Activated CD8-positive, alpha-beta T cell treated with anti-CD3 and anti-CD28 coated beads, Interleukin-2, amount 10 ng/mL, durations not matched to agents 7 days and 5 days (primary cell): ENCODE data around the gene PAFAH1B2. TPM values are rescaled to one million over a fixed set of nuclear protein-coding genes. Genes with fewer than 3 reads are reported as not detected.
A peak's percentile ranks its signal among the peaks of the same experiment; 100 is the strongest.

Experiments
- ATAC-seq: fragments of 150-1000 bp; cut with Tn5 transposase; one replicate; pipeline ENCODE4 v1.10.0; 2021; ENCODE audit warnings: moderate library complexity
- CTCF ChIA-PET: fragments of 350-600 bp; sonication (Branson Sonifier 250); formaldehyde crosslinking; loops from one replicate; lab custom pipeline; 2021; ENCODE audit warnings: antibody characterized with exemption; lab: Charles Lee
- POLR2A ChIA-PET: fragments of 350-600 bp; sonication (Branson Sonifier 250); formaldehyde crosslinking; loops from one replicate; lab custom pipeline; 2021; ENCODE audit warnings: antibody characterized with exemption; lab: Charles Lee
- DNase-seq: peaks from one replicate; pipeline ENCODE4 v3.0.0-alpha.2; 2020
- H3K27ac Mint-ChIP-seq: one replicate; pipeline ENCODE4 v1.8.0; 2021; ENCODE audit warnings: mild to moderate bottlenecking, mixed read lengths
- H3K27me3 Mint-ChIP-seq: one replicate; pipeline ENCODE4 v1.8.0; 2021; ENCODE audit warnings: low read depth, mixed read lengths
- H3K36me3 Mint-ChIP-seq: one replicate; pipeline ENCODE4 v1.8.0; 2021; ENCODE audit warnings: low read depth, mixed read lengths
- H3K4me1 Mint-ChIP-seq: one replicate; pipeline ENCODE4 v1.8.0; 2021; ENCODE audit warnings: low read depth, mixed read lengths
- H3K4me3 Mint-ChIP-seq: one replicate; pipeline ENCODE4 v1.8.0; 2021; ENCODE audit warnings: mild to moderate bottlenecking, mixed read lengths
- H3K9me3 Mint-ChIP-seq: one replicate; pipeline ENCODE4 v1.8.0; 2022; ENCODE audit warnings: mixed read lengths; ENCODE audit not compliant: insufficient read depth
- total RNA-seq, 2 experiments: library from RNA; stranded (reverse); gene quantifications; one replicate each; pipeline ENCODE4 v1.2.3, GENCODE V29; 2021

PAFAH1B2 gene
- total RNA-seq, 2 experiments from 2014 or later, result 56.5 to 60.0 TPM

DNA sequence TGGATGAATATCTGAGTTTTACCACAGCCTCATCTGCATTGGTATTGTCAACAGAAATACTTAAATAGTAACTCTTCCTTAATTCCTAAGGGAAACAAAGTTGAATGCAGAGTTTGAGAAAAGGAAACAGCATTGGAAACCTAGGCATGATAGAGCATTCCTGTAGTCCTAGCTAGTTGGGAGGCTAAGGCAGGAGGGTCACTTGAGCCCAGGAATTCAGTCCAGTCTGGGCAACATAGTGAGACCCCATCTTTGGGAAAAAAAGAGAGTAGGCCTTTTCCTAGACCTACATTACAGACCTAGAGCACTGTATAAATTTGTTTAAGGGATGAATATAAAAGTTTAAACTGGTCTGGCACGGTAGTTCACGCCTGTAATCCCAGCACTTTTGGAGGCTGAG, 13.4 kb downstream of the PAFAH1B2 start:
- no peak overlapping the region for H3K27ac Mint-ChIP-seq

DNA sequence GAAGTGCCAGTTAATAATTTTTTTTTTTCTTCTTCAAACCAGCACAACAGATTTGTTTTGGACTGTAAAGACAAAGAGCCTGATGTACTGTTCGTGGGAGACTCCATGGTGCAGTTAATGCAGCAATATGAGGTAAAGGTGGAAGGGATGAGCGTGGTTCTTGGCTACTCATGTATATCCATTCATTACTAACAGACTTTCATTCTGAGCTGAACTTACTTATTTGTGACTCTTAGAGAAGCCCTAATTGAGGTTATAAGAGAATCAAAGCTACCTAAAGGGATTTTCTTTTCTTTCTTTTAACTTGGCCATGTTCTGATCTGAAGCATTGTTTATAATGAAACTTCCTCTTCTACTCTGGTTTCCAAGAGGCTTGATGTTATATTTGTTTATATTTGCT, 15.8 kb downstream of the PAFAH1B2 start:
- no peaks in the 10 kb centered on the region for H3K27me3 Mint-ChIP-seq
- CTCF ChIA-PET, result no interaction called here
- no peaks in the 10 kb centered on the region for H3K9me3 Mint-ChIP-seq
- H3K4me1 Mint-ChIP-seq, result peaks cover 5% of the 10 kb centered on the region
- DNase-seq (no peak), ATAC-seq (no peak)
- POLR2A ChIA-PET, result no interaction called here
- H3K4me3 Mint-ChIP-seq, result no peak overlapping the region
- no peak overlapping the region for H3K27ac Mint-ChIP-seq
- H3K36me3 Mint-ChIP-seq, result peaks cover 47% of the 10 kb centered on the region

More for the DNA sequence above, 13.4 kb downstream of the PAFAH1B2 start:
- H3K9me3 Mint-ChIP-seq, result no peaks in the 10 kb centered on the region
- CTCF ChIA-PET, result interaction anchor here (0.9 to 1.1 kb wide), 2 partner anchors 13 to 269 kb away, joined by 4 read pairs; no protein-coding TSS in a partner anchor
- POLR2A ChIA-PET, result interaction anchor here (0.7 kb wide), 1 partner anchor 36 kb away, joined by 3 read pairs; no protein-coding TSS in a partner anchor
- ATAC-seq (no peak), DNase-seq (no peak)
- H3K4me1 Mint-ChIP-seq, result peaks cover 8% of the 10 kb centered on the region
- H3K27me3 Mint-ChIP-seq, result no peaks in the 10 kb centered on the region
- H3K36me3 Mint-ChIP-seq, result peaks cover 46% of the 10 kb centered on the region
- H3K4me3 Mint-ChIP-seq, result no peak overlapping the region

DNA sequence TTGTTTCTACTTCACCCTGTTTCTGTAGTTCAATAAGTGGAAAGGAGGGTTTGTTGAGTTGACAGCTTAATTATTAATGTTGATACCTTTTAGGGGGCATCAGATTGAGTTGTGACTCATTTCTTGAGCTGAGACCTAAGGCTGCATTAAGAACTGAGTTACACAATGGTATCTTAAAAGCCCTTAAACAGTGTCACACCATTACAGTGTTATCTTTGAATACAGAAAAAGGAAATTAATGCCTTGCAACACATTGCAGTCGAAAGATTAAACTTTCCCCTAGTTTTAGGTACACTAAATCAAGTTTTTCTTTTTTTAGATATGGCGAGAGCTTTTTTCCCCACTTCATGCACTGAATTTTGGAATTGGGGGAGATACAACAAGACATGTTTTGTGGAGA, 16.7 kb downstream of the PAFAH1B2 start:
- POLR2A ChIA-PET, result no interaction called here
- no peak overlapping the region for H3K27ac Mint-ChIP-seq
- H3K4me3 Mint-ChIP-seq, result no peak overlapping the region

DNA sequence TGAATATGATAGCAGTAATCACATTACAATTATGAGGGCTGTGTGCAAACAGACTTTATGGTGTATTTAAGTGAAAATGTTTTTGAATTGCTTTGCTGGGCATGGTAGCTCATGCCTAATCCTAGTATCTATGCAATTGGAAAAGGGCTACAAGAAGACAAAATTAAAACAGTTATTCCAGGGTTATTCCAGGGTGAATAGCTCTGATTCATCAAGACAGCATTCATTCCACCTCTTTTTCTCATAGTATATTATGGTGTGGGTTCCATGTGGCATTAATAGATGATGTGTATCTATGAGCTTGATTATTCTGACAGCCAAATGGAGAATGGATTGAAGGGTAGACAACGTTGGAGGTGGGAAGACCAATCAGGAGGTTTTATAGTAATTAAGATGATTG, 22.4 kb downstream of the PAFAH1B2 start:
- ATAC-seq, result no peak
- Mint-ChIP-seq H3K4me1 (no peaks in the 10 kb centered on the region), H3K27ac (no peak overlapping the region), H3K4me3 (no peak overlapping the region), H3K36me3 (peaks cover 57% of the 10 kb centered on the region), H3K9me3 (no peaks in the 10 kb centered on the region), H3K27me3 (no peaks in the 10 kb centered on the region)
- no peak for DNase-seq
- POLR2A ChIA-PET, result interaction anchor here (0.6 to 1.2 kb wide), 3 partner anchors 12 to 375 kb away, joined by 3 read pairs; partner anchors contain the start of genes APOA5 and SIDT2
- CTCF ChIA-PET, result interaction anchor here (1.3 to 1.8 kb wide), 3 partner anchors 12 to 60 kb away, joined by 4 to 9 read pairs (median 7); partner anchors contain the start of gene SIDT2

More for the DNA sequence above, 16.7 kb downstream of the PAFAH1B2 start:
- Mint-ChIP-seq H3K27me3 (no peaks in the 10 kb centered on the region), H3K9me3 (no peaks in the 10 kb centered on the region), H3K36me3 (peaks cover 54% of the 10 kb centered on the region), H3K4me1 (peaks cover 4% of the 10 kb centered on the region)
- DNase-seq (no peak), ATAC-seq (no peak)
- CTCF ChIA-PET, result interaction anchor here (0.7 to 1.5 kb wide), 4 partner anchors 14 to 95 kb away, joined by 3 to 4 read pairs (median 3); no protein-coding TSS in a partner anchor

DNA sequence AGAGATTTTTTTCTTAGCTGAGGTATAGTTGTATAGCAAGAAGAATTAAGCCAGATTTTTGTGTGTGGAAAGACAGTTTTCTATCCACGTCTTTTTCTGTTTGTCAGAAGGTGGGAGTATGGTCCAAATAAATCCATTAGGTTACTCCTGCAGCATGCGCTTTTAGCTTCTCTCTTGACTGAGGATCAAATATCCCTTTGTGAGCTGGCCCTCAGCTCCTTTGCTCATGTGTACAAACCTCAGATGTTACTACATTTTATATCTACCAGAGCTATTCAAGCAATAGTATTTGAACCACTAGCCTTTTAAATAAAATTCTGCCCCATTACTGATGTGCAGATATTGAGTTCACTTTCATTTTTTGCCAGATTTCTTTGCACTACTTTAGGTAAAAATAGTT, 25.6 kb downstream of the PAFAH1B2 start:
- Mint-ChIP-seq H3K36me3 (peaks cover 45% of the 10 kb centered on the region), H3K27ac (no peak overlapping the region), H3K4me1 (peaks cover 11% of the 10 kb centered on the region), H3K9me3 (no peaks in the 10 kb centered on the region), H3K27me3 (no peaks in the 10 kb centered on the region), H3K4me3 (no peak overlapping the region)
- POLR2A ChIA-PET, result interaction anchor here (1.1 kb wide), 1 partner anchor 25 kb away, joined by 3 read pairs; no protein-coding TSS in a partner anchor
- CTCF ChIA-PET, result interaction anchor here (0.9 to 1.0 kb wide), 2 partner anchors 9 to 62 kb away, joined by 4 read pairs; partner anchors contain the start of genes PCSK7, RNF214 and SIDT2
- DNase-seq, result no peak
- no peak for ATAC-seq

DNA sequence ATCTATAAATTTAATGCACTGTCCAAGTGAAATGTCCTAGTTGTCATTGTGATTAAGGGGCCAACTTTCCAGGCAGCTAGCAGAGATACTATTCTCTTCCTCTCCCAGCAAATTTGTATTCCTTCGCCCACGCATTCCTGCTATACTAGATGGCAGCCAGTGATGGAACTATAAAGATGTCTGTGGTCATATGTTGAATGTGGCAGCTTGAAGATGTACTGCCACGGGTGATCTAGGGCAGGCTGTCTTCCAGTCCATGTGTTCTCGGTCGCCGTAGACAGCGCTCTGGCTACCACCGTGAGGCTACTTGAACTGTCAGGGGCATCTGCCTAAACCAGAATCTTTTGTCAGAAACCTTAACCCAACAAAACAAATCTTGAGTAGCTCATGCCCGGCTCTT, 26.1 kb downstream of the PAFAH1B2 start:
- ChIA-PET POLR2A (interaction anchor here (0.6 kb wide), 1 partner anchor 161 kb away, joined by 3 read pairs; no protein-coding TSS in a partner anchor), CTCF (interaction anchor here (0.9 to 1.0 kb wide), 2 partner anchors 8 to 62 kb away, joined by 4 read pairs; partner anchors contain the start of genes PCSK7, RNF214 and SIDT2)

DNA sequence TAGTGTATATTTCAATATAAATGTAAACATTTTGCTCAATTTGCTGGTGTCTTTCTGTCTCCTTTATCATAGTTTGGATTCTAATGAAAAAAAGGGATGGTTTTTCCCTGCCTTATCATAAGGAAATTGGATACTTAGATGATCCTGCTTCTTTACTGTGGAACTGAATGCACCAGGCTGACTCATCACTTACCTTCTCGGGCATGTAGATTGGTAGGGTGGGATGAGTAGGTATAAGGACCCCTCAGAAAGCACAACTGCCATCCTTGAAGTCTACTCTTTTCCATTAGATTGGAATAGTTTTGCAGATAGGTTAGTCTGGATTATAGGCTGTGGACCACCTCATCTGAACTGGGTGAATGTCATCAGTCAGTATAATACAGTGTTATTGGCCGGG, 26.9 kb downstream of the PAFAH1B2 start:
- H3K27me3 Mint-ChIP-seq, result no peaks in the 10 kb centered on the region
- no peaks in the 10 kb centered on the region for H3K9me3 Mint-ChIP-seq
- peaks cover 36% of the 10 kb centered on the region for H3K36me3 Mint-ChIP-seq
- ChIA-PET POLR2A (interaction anchor here (0.6 kb wide), 1 partner anchor 160 kb away, joined by 3 read pairs; no protein-coding TSS in a partner anchor), CTCF (no interaction called here)
- no peak for DNase-seq
- H3K4me1 Mint-ChIP-seq, result peaks cover 11% of the 10 kb centered on the region
- ATAC-seq, result no peak
- H3K4me3 Mint-ChIP-seq, result no peak overlapping the region
- H3K27ac Mint-ChIP-seq, result no peak overlapping the region

More for the DNA sequence above, 26.1 kb downstream of the PAFAH1B2 start:
- no peak for DNase-seq
- no peak for ATAC-seq
- peaks cover 11% of the 10 kb centered on the region for H3K4me1 Mint-ChIP-seq
- H3K27me3 Mint-ChIP-seq, result no peaks in the 10 kb centered on the region
- no peak overlapping the region for H3K27ac Mint-ChIP-seq
- H3K9me3 Mint-ChIP-seq, result no peaks in the 10 kb centered on the region
- no peak overlapping the region for H3K4me3 Mint-ChIP-seq
- peaks cover 42% of the 10 kb centered on the region for H3K36me3 Mint-ChIP-seq

DNA sequence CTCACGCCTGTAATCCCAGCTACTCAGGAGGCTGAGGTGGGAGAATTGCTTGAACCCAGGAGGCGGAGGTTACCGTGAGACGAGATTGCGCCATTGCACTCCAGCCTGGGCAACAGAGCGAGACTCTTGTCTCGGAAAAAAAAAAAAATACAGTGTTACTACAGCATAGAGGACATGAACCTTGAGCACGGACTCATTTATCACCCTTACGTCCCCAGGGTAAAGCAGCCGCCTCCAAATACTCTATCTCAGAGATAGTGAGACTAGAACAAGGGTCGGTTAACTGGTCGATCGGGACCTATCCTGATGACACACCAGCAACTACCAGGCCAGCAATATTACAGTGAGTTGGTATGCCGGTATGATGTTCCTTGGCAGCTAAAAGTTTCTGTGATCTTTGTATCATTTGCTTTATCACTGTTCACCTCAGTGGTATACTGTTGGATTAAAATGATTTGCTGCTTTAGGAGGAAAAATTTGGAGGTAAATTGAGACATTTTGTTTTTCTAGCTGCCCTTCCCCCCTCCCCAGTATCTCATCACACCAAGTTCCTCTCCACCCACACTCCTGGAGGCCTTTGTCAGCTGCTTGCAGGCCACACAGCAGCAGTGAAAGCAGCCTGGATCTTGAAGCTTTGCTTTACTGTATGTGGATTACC, 27.4 kb downstream of the PAFAH1B2 start:
- Mint-ChIP-seq H3K27ac (peak overlapping the region; percentile 11), H3K4me1 (peaks cover 11% of the 10 kb centered on the region), H3K36me3 (peaks cover 31% of the 10 kb centered on the region), H3K9me3 (no peaks in the 10 kb centered on the region), H3K4me3 (no peak overlapping the region), H3K27me3 (no peaks in the 10 kb centered on the region)
- CTCF ChIA-PET, result interaction anchor here (0.8 to 1.7 kb wide), 4 partner anchors 9 to 65 kb away, joined by 3 to 11 read pairs (median 5); partner anchors contain the start of gene PAFAH1B2
- DNase-seq (no peak), ATAC-seq (no peak)
- POLR2A ChIA-PET, result no interaction called here

DNA sequence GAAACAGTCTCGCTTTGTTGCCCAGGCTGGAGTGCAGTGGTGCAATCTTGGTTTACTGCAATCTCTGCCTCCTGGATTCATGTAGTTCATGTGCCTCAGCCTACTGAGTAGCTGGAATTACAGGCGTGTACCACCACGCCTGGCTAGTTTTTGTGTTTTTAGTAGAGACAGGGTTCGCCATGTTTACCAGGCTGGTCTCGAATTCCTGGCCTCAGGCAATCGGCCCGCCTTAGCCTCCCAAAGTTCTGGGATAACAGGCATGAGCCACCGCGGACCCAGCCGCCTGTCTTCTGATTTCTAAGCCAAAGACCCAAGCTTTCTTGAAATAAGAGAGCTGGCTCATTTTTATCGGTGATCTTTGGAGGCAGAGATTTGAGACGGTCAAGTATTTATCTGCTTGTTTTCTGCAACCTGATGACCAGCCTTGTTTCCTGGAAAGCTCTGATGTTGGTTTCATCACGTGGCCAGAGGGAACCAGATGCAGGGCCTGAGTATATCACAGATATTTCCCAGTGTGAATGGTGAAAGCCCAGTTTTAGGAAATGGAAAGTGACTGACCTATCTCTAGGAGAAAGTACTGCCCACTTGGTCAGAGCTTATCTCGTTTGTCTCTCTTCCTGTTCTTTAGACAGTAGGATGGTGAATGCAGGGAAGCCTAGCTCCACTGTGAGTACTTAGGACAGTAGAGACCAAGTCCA, 28.8 kb downstream of the PAFAH1B2 start:
- no peak for ATAC-seq
- Mint-ChIP-seq H3K4me3 (no peak overlapping the region), H3K27ac (no peak overlapping the region), H3K9me3 (no peaks in the 10 kb centered on the region), H3K4me1 (peaks cover 14% of the 10 kb centered on the region), H3K36me3 (peaks cover 22% of the 10 kb centered on the region), H3K27me3 (no peaks in the 10 kb centered on the region)
- DNase-seq, result no peak
- CTCF ChIA-PET, result interaction anchor here (0.8 to 2.3 kb wide), 4 partner anchors 8 to 54 kb away, joined by 5 to 11 read pairs (median 6); partner anchors contain the start of gene PAFAH1B2
- POLR2A ChIA-PET, result no interaction called here

DNA sequence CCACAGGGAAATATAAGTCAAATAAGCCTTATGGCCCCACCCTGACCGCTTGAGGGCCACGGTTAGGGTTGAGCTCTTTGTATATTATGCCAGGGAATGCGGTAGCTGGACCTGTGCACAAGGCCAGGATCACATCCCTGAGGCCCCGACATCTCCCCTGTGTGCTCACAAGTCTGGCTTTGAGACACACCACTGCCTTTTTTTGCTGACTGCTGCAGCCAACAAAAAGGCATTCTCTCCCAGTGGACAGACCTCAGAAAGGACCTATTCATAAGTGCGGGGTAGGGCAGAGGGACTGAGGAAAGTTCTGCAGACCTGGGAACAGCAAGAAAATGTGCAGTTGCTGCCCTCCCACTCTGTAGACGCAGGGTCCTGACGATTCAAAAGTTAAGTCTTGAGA, 31.0 kb downstream of the PAFAH1B2 start:
- ChIA-PET CTCF (interaction anchor here (2.3 kb wide), 1 partner anchor 27 kb away, joined by 6 read pairs; no protein-coding TSS in a partner anchor), POLR2A (no interaction called here)
- no peak overlapping the region for H3K27ac Mint-ChIP-seq
- DNase-seq (no peak), ATAC-seq (no peak)
- no peak overlapping the region for H3K4me3 Mint-ChIP-seq
- H3K9me3 Mint-ChIP-seq, result no peaks in the 10 kb centered on the region
- peaks cover 11% of the 10 kb centered on the region for H3K36me3 Mint-ChIP-seq
- H3K4me1 Mint-ChIP-seq, result peaks cover 32% of the 10 kb centered on the region
- no peaks in the 10 kb centered on the region for H3K27me3 Mint-ChIP-seq

DNA sequence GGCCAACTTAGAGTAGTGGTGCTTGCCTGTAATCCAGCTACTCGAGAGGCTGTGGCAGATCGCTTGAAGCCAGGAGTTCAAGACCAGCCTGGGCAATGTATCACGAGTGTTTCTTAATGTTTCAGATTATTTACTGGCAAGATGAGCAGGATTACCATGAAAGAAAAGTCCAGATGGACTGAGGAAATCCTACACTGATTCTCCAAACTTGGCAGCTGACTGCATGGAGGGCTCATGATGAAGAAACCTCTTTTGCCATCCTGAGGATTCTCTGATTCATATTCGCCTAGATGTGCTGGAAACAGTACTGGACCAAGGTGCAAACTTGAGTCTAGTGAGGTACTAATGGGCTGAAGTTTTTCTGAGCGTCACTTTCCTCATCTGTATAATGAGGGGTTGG, 31.7 kb downstream of the PAFAH1B2 start:
- Mint-ChIP-seq H3K36me3 (peaks cover 7% of the 10 kb centered on the region), H3K27me3 (no peaks in the 10 kb centered on the region), H3K27ac (no peak overlapping the region), H3K9me3 (no peaks in the 10 kb centered on the region), H3K4me1 (peaks cover 38% of the 10 kb centered on the region), H3K4me3 (no peak overlapping the region)
- no peak for DNase-seq
- POLR2A ChIA-PET, result interaction anchor here (0.5 kb wide), 1 partner anchor 31 kb away, joined by 3 read pairs; no protein-coding TSS in a partner anchor
- CTCF ChIA-PET, result no interaction called here
- ATAC-seq, result no peak
